Fibroblast of lung (primary cell): ENCODE data around the gene GSTM5. TPM values are rescaled to one million over a fixed set of nuclear protein-coding genes. Genes with fewer than 3 reads are reported as not detected.
"Not testable (repeated sequence)": the region's sequence is repeated elsewhere in the genome, so short reads cannot be mapped to it uniquely, and the experiment has no call there.

Experiments
- DNase-seq, 2 donors: peaks; one replicate each; pipeline versions ENCODE4 v3.0.0 to v3.0.0-alpha.2; 2010; ENCODE audit warnings: low read depth in 2 of 2
- H2AFZ ChIP-seq: 2 replicates; pipeline ENCODE4 v1.5.1; 2012; ENCODE audit warnings: low read length, control low read depth, inconsistent platforms
- H3K27ac ChIP-seq: 2 replicates; pipeline ENCODE4 v1.5.1; 2011; ENCODE audit warnings: low read length, control low read depth; ENCODE audit not compliant: insufficient read depth
- H3K27me3 ChIP-seq: 2 replicates; pipeline ENCODE4 v1.5.1; 2011; ENCODE audit warnings: mild to moderate bottlenecking, low read length; ENCODE audit not compliant: control insufficient read depth, insufficient read depth
- H3K36me3 ChIP-seq: 2 replicates; pipeline ENCODE4 v1.5.1; 2011; ENCODE audit warnings: low read length; ENCODE audit not compliant: control insufficient read depth, insufficient read depth
- H3K4me1 ChIP-seq: 2 replicates; pipeline ENCODE4 v1.5.1; 2011; ENCODE audit warnings: low read length; ENCODE audit not compliant: control insufficient read depth, insufficient read depth; ENCODE audit errors: extremely low read depth
- H3K4me2 ChIP-seq: 2 replicates; pipeline ENCODE4 v1.5.1; 2011; ENCODE audit warnings: low read length, control low read depth; ENCODE audit not compliant: insufficient read depth; ENCODE audit errors: extremely low read depth
- H3K4me3 ChIP-seq, 4 experiments: fragments of 200-600 bp in 1 of 4; sonication (generic) in 1 of 4; replicated peaks in 1 of 4; 2 replicates each; pipeline ENCODE4 v1.5.1; 2011 to 2016; ENCODE audit warnings: low read length in 4 of 4, low read depth in 3 of 4, mild to moderate bottlenecking in 3 of 4, control low read depth in 2 of 4, inconsistent platforms in 1 of 4, mixed read lengths in 1 of 4; ENCODE audit not compliant: insufficient read depth in 1 of 4; ENCODE audit errors: control extremely low read depth in 1 of 4
- H3K79me2 ChIP-seq: 2 replicates; pipeline ENCODE4 v1.5.1; 2012; ENCODE audit warnings: mild to moderate bottlenecking, low read length, inconsistent platforms; ENCODE audit not compliant: control insufficient read depth, insufficient read depth
- H3K9ac ChIP-seq: 2 replicates; pipeline ENCODE4 v1.5.1; 2011; ENCODE audit warnings: mild to moderate bottlenecking, low read length, control low read depth; ENCODE audit not compliant: insufficient read depth
- H3K9me3 ChIP-seq: 2 replicates; pipeline ENCODE4 v1.5.1; 2012; ENCODE audit warnings: low read depth, low read length; ENCODE audit not compliant: control insufficient read depth, insufficient read depth
- H4K20me1 ChIP-seq: 2 replicates; pipeline ENCODE4 v1.5.1; 2011; ENCODE audit warnings: low read length; ENCODE audit not compliant: control insufficient read depth, insufficient read depth; ENCODE audit errors: extremely low read depth
- EZH2 ChIP-seq: IDR thresholded peaks from 2 replicates; pipeline ENCODE4 v1.5.1; 2012; ENCODE audit warnings: low read length, control low read depth, mild to moderate bottlenecking; ENCODE audit errors: missing control alignments
- polyA plus RNA-seq, 2 donors: library from polyadenylated mRNA; depleted of rRNA in 1 of 2; stranded (reverse) in 1 of 2; unstranded in 1 of 2; fragments of >200 nt; gene quantifications; 2 replicates each; pipeline ENCODE4 v1.2.1, GENCODE V29; 2011 to 2012; ENCODE audit warnings: missing spikeins in 1 of 2
- total RNA-seq: library from RNA; depleted of rRNA; stranded (reverse); fragments of >200 nt; gene quantifications from 2 replicates; pipeline ENCODE4 v1.2.1, GENCODE V29; 2014
- TF ChIP-seq, protein P1 (sequence below), 2 donors: IDR thresholded peaks in 1 of 2; conservative IDR thresholded peaks in 1 of 2; 1 replicate in 1 of 2; 2 replicates in 1 of 2; pipeline ENCODE4 v1.5.1; 2011 to 2012; ENCODE audit warnings: low read length in 2 of 2, control low read depth in 1 of 2, inconsistent platforms in 1 of 2, low read depth in 1 of 2, mild to moderate bottlenecking in 1 of 2

The GSTM5 gene
- total and polyA plus RNA-seq, 2 donors (not counting 1 experiment from before 2014, with no cell fraction given), result 6.1 to 21.6 TPM

GRCh38 chr1:109689844-109690405 is 22.1 kb upstream of the GSTM5 start:
- Histone ChIP-seq H3K9ac (no peak overlapping the region), H3K9me3 (no peaks in the 10 kb centered on the region), H3K79me2 (no peaks in the 10 kb centered on the region), H3K36me3 (no peaks in the 10 kb centered on the region), H3K4me3 (no peak overlapping the region), H3K4me1 (no peaks in the 10 kb centered on the region), H3K27me3 (no peaks in the 10 kb centered on the region), H4K20me1 (no peaks in the 10 kb centered on the region), H3K4me2 (no peak overlapping the region), H3K27ac (no peak overlapping the region), H2AFZ (no peak overlapping the region)
- no peak for DNase-seq
- no peak for TF ChIP-seq EZH2
- TF ChIP-seq, protein P1, sequence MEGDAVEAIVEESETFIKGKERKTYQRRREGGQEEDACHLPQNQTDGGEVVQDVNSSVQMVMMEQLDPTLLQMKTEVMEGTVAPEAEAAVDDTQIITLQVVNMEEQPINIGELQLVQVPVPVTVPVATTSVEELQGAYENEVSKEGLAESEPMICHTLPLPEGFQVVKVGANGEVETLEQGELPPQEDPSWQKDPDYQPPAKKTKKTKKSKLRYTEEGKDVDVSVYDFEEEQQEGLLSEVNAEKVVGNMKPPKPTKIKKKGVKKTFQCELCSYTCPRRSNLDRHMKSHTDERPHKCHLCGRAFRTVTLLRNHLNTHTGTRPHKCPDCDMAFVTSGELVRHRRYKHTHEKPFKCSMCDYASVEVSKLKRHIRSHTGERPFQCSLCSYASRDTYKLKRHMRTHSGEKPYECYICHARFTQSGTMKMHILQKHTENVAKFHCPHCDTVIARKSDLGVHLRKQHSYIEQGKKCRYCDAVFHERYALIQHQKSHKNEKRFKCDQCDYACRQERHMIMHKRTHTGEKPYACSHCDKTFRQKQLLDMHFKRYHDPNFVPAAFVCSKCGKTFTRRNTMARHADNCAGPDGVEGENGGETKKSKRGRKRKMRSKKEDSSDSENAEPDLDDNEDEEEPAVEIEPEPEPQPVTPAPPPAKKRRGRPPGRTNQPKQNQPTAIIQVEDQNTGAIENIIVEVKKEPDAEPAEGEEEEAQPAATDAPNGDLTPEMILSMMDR (conservative IDR thresholded peaks at IDR 0.05 in 1 of 2, IDR thresholded peaks at IDR 0.05 in 1 of 2; ENCODE audit: low read depth in 1 of 2, low read length in 2 of 2), result no peak

- Histone ChIP-seq H3K27ac (no peak overlapping the region), H3K79me2 (no peaks in the 10 kb centered on the region), H3K4me2 (no peak overlapping the region), H3K36me3 (no peaks in the 10 kb centered on the region), H3K4me3 (no peak overlapping the region), H3K27me3 (no peaks in the 10 kb centered on the region), H3K9ac (no peak overlapping the region), H3K9me3 (no peaks in the 10 kb centered on the region), H4K20me1 (no peaks in the 10 kb centered on the region), H3K4me1 (no peaks in the 10 kb centered on the region), H2AFZ (no peak overlapping the region)
- TF ChIP-seq, protein P1 (conservative IDR thresholded peaks at IDR 0.05 in 1 of 2, IDR thresholded peaks at IDR 0.05 in 1 of 2; ENCODE audit: low read depth in 1 of 2, low read length in 2 of 2), result no peak
- TF ChIP-seq EZH2, result no peak
- DNase-seq, result no peak
Measured at GRCh38 chr1:109691759-109692158, 20.3 kb upstream of the GSTM5 start.

- H3K4me3 ChIP-seq, H3K79me2 ChIP-seq, H3K9ac ChIP-seq, H3K4me2 ChIP-seq, H2AFZ ChIP-seq, H3K36me3 ChIP-seq, H3K4me1 ChIP-seq, H3K27me3 ChIP-seq, H3K9me3 ChIP-seq, DNase-seq, H4K20me1 ChIP-seq, H3K27ac ChIP-seq: not testable (repeated sequence)
Measured at GRCh38 chr1:109694400-109694799, 17.7 kb upstream of the GSTM5 start.

- H3K9me3 ChIP-seq, H2AFZ ChIP-seq, H3K9ac ChIP-seq, H4K20me1 ChIP-seq, H3K4me1 ChIP-seq, DNase-seq, H3K27me3 ChIP-seq, H3K36me3 ChIP-seq, H3K4me2 ChIP-seq, H3K27ac ChIP-seq, H3K79me2 ChIP-seq, H3K4me3 ChIP-seq: not testable (repeated sequence)
Measured at GRCh38 chr1:109695138-109695537, 16.9 kb upstream of the GSTM5 start.
